Heart right ventricle (tissue), 16 donors: ENCODE data around the gene ROBO1. TPM values are rescaled to one million over a fixed set of nuclear protein-coding genes. Genes with fewer than 3 reads are reported as not detected.

Experiments used
- ATAC-seq, 8 donors: fragments of 200-7000 bp; cut with Tn5 transposase; one replicate each; pipeline ENCODE4 v1.9.1; 2020; ENCODE audit warnings: mild to moderate bottlenecking in 8 of 8, moderate library complexity in 8 of 8, moderate number of reproducible peaks in 1 of 8
- DNase-seq, 2 donors: peaks; one replicate each; pipeline ENCODE4 v3.0.0-alpha.2; 2020
- H3K27ac ChIP-seq, 10 donors: fragments of 200-600 bp; sonication (generic) in 2 of 10; one replicate each; pipeline versions ENCODE4 v1.5.0 to v1.8.0; 2020 to 2022; ENCODE audit warnings: mild to moderate bottlenecking in 3 of 10
- H3K27me3 ChIP-seq, 7 donors: fragments of 200-600 bp; one replicate each; pipeline ENCODE4 v1.8.0; 2021 to 2022; ENCODE audit warnings: mild to moderate bottlenecking in 2 of 7
- H3K36me3 ChIP-seq, 9 donors: fragments of 200-600 bp; sonication (generic) in 1 of 9; one replicate each; pipeline versions ENCODE4 v1.5.0 to v1.8.0; 2020 to 2022; ENCODE audit warnings: mild to moderate bottlenecking in 2 of 9
- H3K4me1 ChIP-seq, 9 donors: fragments of 200-600 bp; sonication (generic) in 1 of 9; one replicate each; pipeline versions ENCODE4 v1.5.0 to v1.8.0; 2020 to 2022; ENCODE audit warnings: mild to moderate bottlenecking in 4 of 9
- H3K4me3 ChIP-seq, 10 donors: fragments of 200-600 bp; sonication (generic) in 2 of 10; one replicate each; pipeline versions ENCODE4 v1.5.0 to v1.8.0; 2020 to 2022; ENCODE audit warnings: mild to moderate bottlenecking in 7 of 10, moderate library complexity in 2 of 10
- H3K9me3 ChIP-seq, 11 donors: fragments of 200-600 bp in 10 of 11; sonication (generic) in 2 of 11; one replicate each; pipeline versions ENCODE4 v1.5.0 to v1.8.0; 2013 to 2022; ENCODE audit warnings: mild to moderate bottlenecking in 2 of 11, control low read depth in 1 of 11, moderate library complexity in 1 of 11
- WGBS, 2 donors: extraction: QIAGEN DNeasy Blood & Tissue Kit; methylation state at CpG; one replicate each; pipeline ENCODE4 v1.1.7; 2013; ENCODE audit warnings: inconsistent platforms in 1 of 2; 5-methylcytosine and 5-hydroxymethylcytosine counted together
- intact Hi-C, 10 donors: fragments of 100-400 bp; cut with DNase I; formaldehyde crosslinking; loops; one replicate each; pipeline versions ENCODE4 v1.11.1 to v1.14.2; 2022
- polyA plus RNA-seq, 2 donors: library from polyadenylated mRNA; stranded (reverse); fragments of 200-250 nt; gene quantifications; one replicate each; pipeline ENCODE4 v1.2.3, GENCODE V29; 2013
- total RNA-seq, 10 donors: library from RNA; stranded (reverse); fragmentation: NEBNext Ultra II Directional in 3 of 10; extraction: Animal tissue kit (Norgen Biotek cat#: 25700) in 3 of 10; gene quantifications; one replicate each; pipeline versions ENCODE4 v1.2.1 to v1.2.4, GENCODE V29; 2021 to 2023
- TF ChIP-seq, protein P1 (sequence below), 9 donors: fragments of 200-600 bp; sonication (generic) in 2 of 9; IDR thresholded peaks; one replicate each; pipeline versions ENCODE4 v1.5.0 to v1.8.0; 2021 to 2022; ENCODE audit warnings: antibody characterized with exemption in 9 of 9, mild to moderate bottlenecking in 5 of 9, moderate library complexity in 1 of 9
- donor health status: Arrhythmogenic right ventricular cardiomyopathy.
- donor health status: ischemic (EF 13 %, LVEDD 7.1; RV severe dilation, severe dysfunction).
- donor health status: healthy with polysubstance abuse.
- donor health status: DM: no; HTN: yes; CAD: no.
- donor health status: DM: no; HTN: no; CAD: no.
- donor health status: ischemic (EF 25% LVEDD 6.9; RV normal size, moderate dysfunction).
- donor health status: ischemic (EF 25% LVEDD 5.7; RV mildly dilated, moderate dysfunction).
- donor health status: healthy.
- donor health status: DM: yes; HTN: yes; CAD: no.
- donor health status: Ischemic cardiomyopathy.
- donor health status: ischemic (EF 35%, LVEDD 5.7; RV mildly dilated, moderate dysfunction).
- donor health status: nonischemic (EF 11% LVEDD 7.7; RV severe dilation, severe dysfunction).
- donor health status: DM: yes; HTN: yes; CAD: no.
- donor health status: PGD.
- donor health status: ischemic (EF 29% LVEDD 5.4; RV normal size, mild dysfunction).
- donor health status: nonischemic (EF 23%, LVEDD 6.1; RV moderate dilation, normal function).

ROBO1 gene
- total and polyA plus RNA-seq, 12 donors, result 2.8 to 13.9 (median 5.6) TPM

DNA sequence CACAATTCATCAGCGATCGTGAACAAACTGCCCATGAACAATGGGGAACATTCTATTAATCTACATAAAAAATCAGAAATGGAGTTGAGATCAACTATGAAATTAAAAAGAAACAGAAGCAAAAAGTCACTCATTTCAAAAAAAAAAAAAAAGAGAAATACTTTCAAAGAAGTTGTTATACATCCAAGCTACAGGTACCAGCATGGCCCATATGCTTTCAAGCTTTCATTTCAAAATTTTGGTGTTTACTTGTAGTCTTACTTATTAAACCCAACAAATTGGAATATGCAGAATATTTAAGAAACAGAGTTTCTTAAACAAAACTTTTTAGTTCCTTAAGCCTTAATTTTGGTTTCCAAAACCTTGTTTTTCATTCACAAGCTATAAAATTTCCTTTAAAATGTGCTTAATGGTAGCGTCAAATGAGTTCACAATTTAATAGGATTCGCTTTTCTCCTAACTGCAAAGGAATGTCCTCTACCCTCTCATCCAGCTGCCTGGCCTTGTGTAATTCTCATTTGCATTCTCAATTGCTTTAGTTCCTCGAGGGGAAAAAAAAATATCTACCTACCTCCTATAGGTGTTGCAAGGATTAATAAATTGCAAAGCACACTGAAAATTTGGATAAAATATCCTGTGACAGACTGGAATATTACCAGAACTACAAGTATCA is 565.2 kb downstream of the ROBO1 start:
- TF ChIP-seq, protein P1, sequence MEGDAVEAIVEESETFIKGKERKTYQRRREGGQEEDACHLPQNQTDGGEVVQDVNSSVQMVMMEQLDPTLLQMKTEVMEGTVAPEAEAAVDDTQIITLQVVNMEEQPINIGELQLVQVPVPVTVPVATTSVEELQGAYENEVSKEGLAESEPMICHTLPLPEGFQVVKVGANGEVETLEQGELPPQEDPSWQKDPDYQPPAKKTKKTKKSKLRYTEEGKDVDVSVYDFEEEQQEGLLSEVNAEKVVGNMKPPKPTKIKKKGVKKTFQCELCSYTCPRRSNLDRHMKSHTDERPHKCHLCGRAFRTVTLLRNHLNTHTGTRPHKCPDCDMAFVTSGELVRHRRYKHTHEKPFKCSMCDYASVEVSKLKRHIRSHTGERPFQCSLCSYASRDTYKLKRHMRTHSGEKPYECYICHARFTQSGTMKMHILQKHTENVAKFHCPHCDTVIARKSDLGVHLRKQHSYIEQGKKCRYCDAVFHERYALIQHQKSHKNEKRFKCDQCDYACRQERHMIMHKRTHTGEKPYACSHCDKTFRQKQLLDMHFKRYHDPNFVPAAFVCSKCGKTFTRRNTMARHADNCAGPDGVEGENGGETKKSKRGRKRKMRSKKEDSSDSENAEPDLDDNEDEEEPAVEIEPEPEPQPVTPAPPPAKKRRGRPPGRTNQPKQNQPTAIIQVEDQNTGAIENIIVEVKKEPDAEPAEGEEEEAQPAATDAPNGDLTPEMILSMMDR (IDR thresholded peaks at IDR 0.05), result no peak
- no peak for ATAC-seq

DNA sequence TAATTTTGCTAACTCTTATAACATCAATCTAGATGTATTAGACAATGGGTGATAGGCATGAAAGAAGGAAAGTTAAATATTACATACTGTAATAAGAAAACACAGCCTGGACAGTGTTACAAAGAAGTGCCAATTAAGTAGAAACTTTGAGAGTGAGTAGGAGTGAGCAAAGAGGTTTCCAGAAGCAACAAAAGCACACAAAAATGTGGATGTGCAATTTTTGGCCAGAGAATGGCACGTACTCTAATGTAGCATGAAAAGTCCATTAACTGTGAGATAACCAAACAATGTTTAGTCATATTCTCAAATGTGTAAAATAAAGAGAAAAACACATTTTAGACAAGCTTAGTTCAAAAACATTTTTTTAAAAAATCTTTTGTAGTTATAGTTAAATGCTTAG is 567.3 kb downstream of the ROBO1 start:
- Histone ChIP-seq H3K4me1 (peaks cover 0 to 5% (median 0%) of the 10 kb centered on the region in 9 donors), H3K27me3 (no peaks in the 10 kb centered on the region), H3K9me3 (peaks cover 0 to 14% (median 0%) of the 10 kb centered on the region in 11 donors), H3K27ac (no peak overlapping the region), H3K36me3 (no peaks in the 10 kb centered on the region), H3K4me3 (no peak overlapping the region)
- 54 to 80% methylated on average over 1 of the region's 1 CpG for WGBS, 2 donors
- TF ChIP-seq, protein P1 (IDR thresholded peaks at IDR 0.05), result no peak
- no peak for ATAC-seq
- DNase-seq, result no peak
- intact Hi-C loops, result no loop called here

More for the DNA sequence above, 565.2 kb downstream of the ROBO1 start:
- intact Hi-C loops, result no loop called here
- peaks cover 0 to 5% (median 0%) of the 10 kb centered on the region in 9 donors for H3K4me1 ChIP-seq
- no peak for DNase-seq
- 75 to 77% methylated on average over 5 of the region's 5 CpGs for WGBS, 2 donors
- no peak overlapping the region for H3K4me3 ChIP-seq
- no peaks in the 10 kb centered on the region for H3K36me3 ChIP-seq
- H3K27ac ChIP-seq, result no peak overlapping the region
- H3K27me3 ChIP-seq, result no peaks in the 10 kb centered on the region
- H3K9me3 ChIP-seq, result peaks cover 0 to 7% (median 0%) of the 10 kb centered on the region in 11 donors

DNA sequence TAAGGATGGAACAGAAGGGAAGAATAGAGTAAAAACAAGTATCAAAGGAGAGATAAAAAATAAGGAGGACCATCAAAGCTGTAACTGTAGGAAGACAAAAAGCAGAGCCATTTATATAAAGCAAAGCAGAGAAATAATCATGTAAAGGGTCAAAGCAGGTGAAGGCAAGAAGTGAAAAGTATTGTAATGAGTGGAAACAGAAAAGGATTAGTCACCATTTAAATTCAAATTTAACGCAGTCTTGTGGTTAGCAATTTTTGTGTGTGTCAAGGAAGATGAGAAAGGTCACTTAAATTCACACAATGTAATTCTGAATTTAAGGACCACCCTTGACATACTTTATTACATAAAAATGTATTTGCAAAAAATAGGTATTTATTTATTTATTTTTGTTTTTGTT is 567.8 kb downstream of the ROBO1 start:
- WGBS, 2 donors, result 79 to 88% methylated on average over 1 of the region's 1 CpG
- Histone ChIP-seq H3K36me3 (no peaks in the 10 kb centered on the region), H3K4me1 (peaks cover 0 to 5% (median 0%) of the 10 kb centered on the region in 9 donors), H3K9me3 (peaks cover 0 to 14% (median 0%) of the 10 kb centered on the region in 11 donors), H3K27me3 (no peaks in the 10 kb centered on the region), H3K4me3 (no peak overlapping the region), H3K27ac (no peak overlapping the region)
- no peak for ATAC-seq
- intact Hi-C loops, result no loop called here
- no peak for DNase-seq
- TF ChIP-seq, protein P1 (IDR thresholded peaks at IDR 0.05), result no peak

DNA sequence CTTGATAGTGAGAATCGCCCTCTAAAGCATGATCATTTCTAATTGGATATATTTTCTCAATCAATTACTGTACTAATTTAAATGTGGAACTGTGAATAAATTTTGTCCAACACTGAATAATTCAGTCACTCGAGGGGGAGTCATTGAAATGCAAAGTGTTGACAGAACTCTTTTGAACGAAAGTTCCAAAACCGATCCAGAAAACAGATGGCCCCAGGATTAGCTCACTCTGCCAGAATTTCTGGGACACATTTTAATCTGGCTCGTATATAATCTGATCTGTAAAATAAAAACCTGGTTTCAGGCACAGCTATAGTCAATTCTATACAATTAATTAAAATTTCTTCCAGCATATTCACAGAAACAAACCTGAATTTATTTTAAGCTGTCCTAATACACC is 580.4 kb downstream of the ROBO1 start:
- no peak for DNase-seq
- TF ChIP-seq, protein P1 (IDR thresholded peaks at IDR 0.05), result no peak
- ATAC-seq, result no peak
- no peaks in the 10 kb centered on the region for H3K36me3 ChIP-seq
- WGBS, 2 donors, result 41 to 46% methylated on average over 5 of the region's 5 CpGs
- H3K9me3 ChIP-seq, result no peaks in the 10 kb centered on the region
- H3K4me1 ChIP-seq, result no peaks in the 10 kb centered on the region
- no peaks in the 10 kb centered on the region for H3K27me3 ChIP-seq
- no peak overlapping the region for H3K27ac ChIP-seq
- intact Hi-C loops, result no loop called here
- H3K4me3 ChIP-seq, result no peak overlapping the region
